ENCODE data around the gene KCNJ11.

KCNJ11 gene

DNA sequence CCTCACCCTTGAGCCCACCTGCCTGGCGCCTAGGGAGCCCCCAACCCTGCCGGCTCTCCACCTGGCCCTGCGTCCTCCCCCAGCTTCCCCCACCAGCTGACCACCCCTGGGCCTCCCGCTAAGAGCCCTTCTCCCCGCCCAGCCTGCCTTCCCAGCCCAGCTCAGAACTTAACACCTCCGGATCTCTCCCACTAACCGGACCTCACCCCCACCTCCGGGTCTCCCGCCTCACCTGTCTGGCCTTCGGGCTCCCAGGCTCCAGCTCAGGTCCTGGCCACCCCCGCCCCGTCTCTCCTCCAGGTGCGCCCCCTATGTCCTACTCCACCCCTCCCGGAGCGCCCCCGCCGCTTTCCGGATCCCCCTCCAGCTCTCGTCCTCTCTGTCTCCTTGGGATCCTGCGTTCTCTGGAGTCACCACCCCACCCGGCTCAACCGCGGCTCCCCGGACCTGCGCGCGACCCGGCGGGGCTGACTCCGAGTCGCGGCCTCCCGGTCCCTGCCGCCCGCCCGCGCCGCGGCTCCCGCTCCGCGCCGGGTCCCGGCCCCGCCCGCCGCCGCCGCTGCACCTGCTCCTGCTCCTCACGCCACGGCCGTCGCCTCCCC, at the start of gene KCNJ11:
Gene KCNJ11 (minus strand): TSS at position 51 of the 602 bp plus-strand sequence. CDS start 568 bp downstream, outside the sequence.
- Histone ChIP-seq H3K27ac (ENCODE audit: low read depth, low read length) (no peak within 1 kb of the TSS; the same call in 1 of the 2 replicates), H2AFZ (ENCODE audit: low read depth, low read length, severe bottlenecking) (peak within 1 kb of the TSS; percentile 99), H3F3A (ENCODE audit: insufficient read depth) (0 out of 2 replicates have a peak, but pooled peaks cover 3% of the 10 kb centered on the region), H3K9ac (ENCODE audit: low read length) (peak within 1 kb of the TSS; percentile 65), H3K79me2 (ENCODE audit: insufficient read depth, low read length) (no peaks in the 10 kb centered on the region), H3K9me2 (replicated peaks; ENCODE audit: insufficient read depth, low read length) (no peaks in the 10 kb centered on the region), H3K36me3 (ENCODE audit: low read length) (no peaks in the 10 kb centered on the region), H3K4me2 (ENCODE audit: low read depth, low read length, poor library complexity, severe bottlenecking) (peak within 1 kb of the TSS; percentile 81), H3K9me3 (ENCODE audit: insufficient read depth, low read length) (no peaks in the 10 kb centered on the region), H3K27me3 (ENCODE audit: low read length) (no peaks in the 10 kb centered on the region), H4K20me1 (ENCODE audit: low read depth, low read length) (no peaks in the 10 kb centered on the region), H3K4me3 (ENCODE audit: insufficient read depth, low read length, poor library complexity, severe bottlenecking) (peak within 1 kb of the TSS; percentile 81)
- no peak for TF ChIP-seq EZH2phosphoT487 (conservative IDR thresholded peaks at IDR 0.05; ENCODE audit: low read length)
- TF ChIP-seq, protein P1, sequence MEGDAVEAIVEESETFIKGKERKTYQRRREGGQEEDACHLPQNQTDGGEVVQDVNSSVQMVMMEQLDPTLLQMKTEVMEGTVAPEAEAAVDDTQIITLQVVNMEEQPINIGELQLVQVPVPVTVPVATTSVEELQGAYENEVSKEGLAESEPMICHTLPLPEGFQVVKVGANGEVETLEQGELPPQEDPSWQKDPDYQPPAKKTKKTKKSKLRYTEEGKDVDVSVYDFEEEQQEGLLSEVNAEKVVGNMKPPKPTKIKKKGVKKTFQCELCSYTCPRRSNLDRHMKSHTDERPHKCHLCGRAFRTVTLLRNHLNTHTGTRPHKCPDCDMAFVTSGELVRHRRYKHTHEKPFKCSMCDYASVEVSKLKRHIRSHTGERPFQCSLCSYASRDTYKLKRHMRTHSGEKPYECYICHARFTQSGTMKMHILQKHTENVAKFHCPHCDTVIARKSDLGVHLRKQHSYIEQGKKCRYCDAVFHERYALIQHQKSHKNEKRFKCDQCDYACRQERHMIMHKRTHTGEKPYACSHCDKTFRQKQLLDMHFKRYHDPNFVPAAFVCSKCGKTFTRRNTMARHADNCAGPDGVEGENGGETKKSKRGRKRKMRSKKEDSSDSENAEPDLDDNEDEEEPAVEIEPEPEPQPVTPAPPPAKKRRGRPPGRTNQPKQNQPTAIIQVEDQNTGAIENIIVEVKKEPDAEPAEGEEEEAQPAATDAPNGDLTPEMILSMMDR (IDR thresholded peaks at IDR 0.05; ENCODE audit: insufficient read depth, low read length, poor library complexity, severe bottlenecking), result peak; percentile 42

DNA sequence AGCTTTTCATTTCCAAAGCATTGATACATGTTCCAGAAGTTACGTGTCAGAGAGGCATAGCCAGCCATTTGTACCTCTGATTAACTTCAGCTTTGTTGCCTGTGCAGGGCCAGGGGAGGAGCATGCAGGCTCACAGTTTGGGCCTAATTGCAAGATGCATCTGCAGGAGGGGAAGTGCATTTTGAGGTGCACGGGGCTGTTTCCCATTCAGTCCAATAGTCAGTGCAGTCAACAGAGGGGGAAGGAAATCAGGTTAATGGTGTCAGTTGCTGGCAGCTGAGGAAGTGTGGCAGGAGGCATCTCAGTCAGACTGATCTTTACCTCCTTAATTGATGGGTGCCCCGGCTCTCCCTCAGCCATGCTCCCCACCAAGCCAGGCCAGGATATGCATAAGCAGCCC, 48.9 kb upstream of the KCNJ11 start:
- H3K27me3 ChIP-seq (ENCODE audit: low read length), result no peaks in the 10 kb centered on the region
- H3F3A ChIP-seq (ENCODE audit: insufficient read depth), result no peaks in the 10 kb centered on the region
- no peaks in the 10 kb centered on the region for H4K20me1 ChIP-seq (ENCODE audit: low read depth, low read length)
- no peak overlapping the region for H3K4me3 ChIP-seq (ENCODE audit: insufficient read depth, low read length, poor library complexity, severe bottlenecking)
- no peak for TF ChIP-seq EZH2phosphoT487 (conservative IDR thresholded peaks at IDR 0.05; ENCODE audit: low read length)
- TF ChIP-seq, protein P1 (IDR thresholded peaks at IDR 0.05; ENCODE audit: insufficient read depth, low read length, poor library complexity, severe bottlenecking), result no peak
- no peak overlapping the region for H3K9ac ChIP-seq (ENCODE audit: low read length)
- H2AFZ ChIP-seq (ENCODE audit: low read depth, low read length, severe bottlenecking), result no peak overlapping the region
- H3K9me2 ChIP-seq (replicated peaks; ENCODE audit: insufficient read depth, low read length), result no peaks in the 10 kb centered on the region
- H3K27ac ChIP-seq (ENCODE audit: low read depth, low read length), result no peak overlapping the region
- H3K9me3 ChIP-seq (ENCODE audit: insufficient read depth, low read length), result no peaks in the 10 kb centered on the region
- H3K36me3 ChIP-seq (ENCODE audit: low read length), result no peaks in the 10 kb centered on the region
- no peak overlapping the region for H3K4me2 ChIP-seq (ENCODE audit: low read depth, low read length, poor library complexity, severe bottlenecking)
- no peaks in the 10 kb centered on the region for H3K79me2 ChIP-seq (ENCODE audit: insufficient read depth, low read length)

DNA sequence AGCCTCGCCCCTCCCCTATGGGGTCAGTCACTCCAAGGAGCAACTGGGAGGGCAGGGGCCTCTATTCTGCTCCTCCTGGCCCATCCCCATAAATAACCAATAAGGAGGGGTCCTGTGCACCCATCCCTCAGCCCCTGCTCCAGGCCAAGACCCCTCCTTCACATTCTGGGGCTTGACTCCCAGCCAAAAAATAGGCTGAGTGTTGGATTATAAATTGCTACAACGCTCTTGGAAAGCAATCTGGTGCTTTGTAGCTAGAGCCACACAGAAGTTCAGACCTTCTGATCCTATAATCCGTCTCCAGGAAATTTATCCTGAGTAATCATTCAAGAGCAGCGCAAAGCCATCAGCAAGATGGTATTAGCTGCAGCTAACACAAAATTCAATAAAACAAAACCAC, 45.6 kb upstream of the KCNJ11 start:
- Histone ChIP-seq H3K9me2 (replicated peaks; ENCODE audit: insufficient read depth, low read length) (no peaks in the 10 kb centered on the region), H3K27ac (ENCODE audit: low read depth, low read length) (no peak overlapping the region), H3K27me3 (ENCODE audit: low read length) (no peaks in the 10 kb centered on the region), H3K4me3 (ENCODE audit: insufficient read depth, low read length, poor library complexity, severe bottlenecking) (no peak overlapping the region), H2AFZ (ENCODE audit: low read depth, low read length, severe bottlenecking) (no peak overlapping the region), H3K4me2 (ENCODE audit: low read depth, low read length, poor library complexity, severe bottlenecking) (no peak overlapping the region), H3K79me2 (ENCODE audit: insufficient read depth, low read length) (no peaks in the 10 kb centered on the region), H3F3A (ENCODE audit: insufficient read depth) (no peaks in the 10 kb centered on the region), H3K9ac (ENCODE audit: low read length) (no peak overlapping the region), H3K9me3 (ENCODE audit: insufficient read depth, low read length) (no peaks in the 10 kb centered on the region), H4K20me1 (ENCODE audit: low read depth, low read length) (no peaks in the 10 kb centered on the region), H3K36me3 (ENCODE audit: low read length) (no peaks in the 10 kb centered on the region)
- TF ChIP-seq, protein P1 (IDR thresholded peaks at IDR 0.05; ENCODE audit: insufficient read depth, low read length, poor library complexity, severe bottlenecking), result no peak
- TF ChIP-seq EZH2phosphoT487 (conservative IDR thresholded peaks at IDR 0.05; ENCODE audit: low read length), result no peak
